Cerebellar cortex (tissue), 1 donor: ENCODE measurements around the gene WWOX.
A peak's percentile ranks its signal among the peaks of the same experiment; 100 is the strongest.

Experiments used
- DNase-seq: peaks from one replicate; pipeline ENCODE4 v3.0.0-alpha.2; 2015; ENCODE audit warnings: low spot score

The WWOX gene

GRCh38 chr16:78994135-78994745 lies 894.8 kb downstream of the WWOX start:
- DNase-seq: no peak

DNA sequence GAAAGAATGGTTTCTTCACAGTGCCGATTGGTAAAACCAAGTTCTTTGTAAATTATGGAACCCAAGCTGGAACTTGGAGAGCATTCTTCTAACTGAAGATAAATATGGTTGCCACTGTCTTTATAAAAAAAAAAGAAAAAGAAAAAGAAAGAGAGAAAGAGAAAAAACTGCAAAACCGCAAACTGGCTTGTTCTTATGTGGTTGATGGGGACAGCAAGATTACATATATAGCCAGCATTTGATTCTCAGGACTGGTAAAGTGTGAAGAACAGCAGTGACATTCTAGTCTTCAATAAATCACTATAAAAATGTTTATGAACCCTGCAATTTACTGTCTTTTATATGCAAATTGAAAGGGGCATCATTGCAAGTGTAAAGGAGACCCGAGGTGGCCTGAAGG lies 896.0 kb downstream of the WWOX start:
- DNase-seq: no peak

GRCh38 chr16:78996790-78997189 lies 897.3 kb downstream of the WWOX start:
- DNase-seq: peak; percentile 95

- DNase-seq: no peak
Observed at GRCh38 chr16:78998879-78999278, 899.4 kb downstream of the WWOX start.

- peak; percentile 57 for DNase-seq
Observed at GRCh38 chr16:79001156-79001967, 901.9 kb downstream of the WWOX start.

- DNase-seq: no peak
Observed at GRCh38 chr16:79003026-79003609, 903.7 kb downstream of the WWOX start.

- DNase-seq: no peak
Observed at GRCh38 chr16:79004309-79004708, 904.9 kb downstream of the WWOX start.

DNA sequence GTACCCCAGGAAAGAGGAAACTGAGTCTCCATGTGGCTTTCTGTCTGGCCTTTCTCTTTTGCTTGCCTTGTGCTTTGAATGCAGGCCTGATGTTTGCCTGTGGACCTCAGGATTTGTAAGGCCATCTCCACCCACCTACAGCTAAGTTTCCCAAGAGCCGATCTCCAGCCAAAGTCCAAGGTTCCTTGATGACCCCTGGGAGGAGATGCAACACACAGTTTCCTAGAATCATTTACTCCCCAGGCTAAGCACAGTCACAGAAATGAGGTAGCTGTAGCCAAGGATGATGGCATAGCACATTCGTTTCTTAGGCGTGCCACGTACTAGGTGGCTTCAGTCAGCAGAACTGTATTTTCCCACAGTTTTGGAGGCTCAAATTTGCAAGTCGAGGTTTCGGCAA lies 905.6 kb downstream of the WWOX start:
- DNase-seq: no peak

GRCh38 chr16:79006206-79006605 lies 906.8 kb downstream of the WWOX start:
- DNase-seq: no peak

DNA sequence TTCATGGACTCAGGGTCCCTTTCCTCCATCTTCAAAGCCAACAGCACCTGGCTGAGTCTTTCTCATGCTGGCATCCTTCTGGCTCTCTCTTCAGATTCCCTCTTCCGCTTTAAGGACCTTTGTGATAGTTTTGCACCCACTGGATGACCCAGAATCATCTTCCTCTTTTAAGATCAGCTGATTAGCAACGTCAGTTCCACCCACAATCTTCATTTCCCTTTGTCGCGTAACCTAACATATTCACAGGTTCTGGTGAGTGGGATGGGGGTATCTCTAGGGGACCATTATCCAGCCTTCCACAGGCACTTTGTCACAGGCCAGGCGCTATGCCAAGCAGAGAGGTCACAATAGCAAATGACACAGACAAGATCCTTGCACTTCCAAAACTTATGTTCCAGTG lies 907.3 kb downstream of the WWOX start:
- DNase-seq: no peak

GRCh38 chr16:79007614-79008013 lies 908.2 kb downstream of the WWOX start:
- DNase-seq: no peak

DNA sequence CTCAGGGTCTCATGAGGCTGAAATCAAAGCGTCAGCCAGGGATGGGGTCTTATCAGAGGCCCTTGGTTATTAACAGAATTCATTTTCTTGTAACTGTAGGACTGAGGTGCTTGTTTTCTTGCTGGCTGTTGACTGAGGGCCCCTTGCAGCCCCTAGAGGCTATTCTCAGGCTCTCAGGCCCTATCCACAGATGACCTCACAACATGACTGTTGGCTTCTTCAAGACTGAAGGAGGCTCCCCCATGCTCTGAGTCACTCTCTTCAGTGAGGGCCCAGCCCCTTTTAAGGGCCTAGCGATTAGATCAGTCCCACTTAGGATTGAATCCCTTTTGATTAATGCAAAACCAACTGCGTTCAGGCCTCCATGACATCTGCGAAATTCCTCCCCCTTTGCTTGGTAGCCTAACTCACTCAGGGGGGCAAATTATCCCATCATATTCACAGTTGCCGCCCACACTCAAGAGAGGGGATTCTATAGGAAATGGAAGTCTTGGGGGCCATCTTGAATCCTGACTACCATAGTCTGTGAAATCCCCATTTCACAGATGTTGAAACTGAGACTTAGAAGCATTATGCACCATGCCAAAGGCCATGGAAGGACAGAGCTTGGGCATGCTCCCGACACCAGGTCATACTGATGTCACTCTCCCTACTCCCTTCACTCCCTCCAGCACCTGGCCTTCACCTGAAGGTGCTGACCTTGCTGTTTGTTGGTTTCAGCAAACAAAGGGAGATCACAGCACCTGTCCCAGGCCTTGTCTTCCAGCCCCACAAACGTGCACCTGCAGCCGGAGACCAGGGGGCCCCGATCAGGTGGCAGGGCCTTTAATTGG lies 908.8 kb downstream of the WWOX start:
- no peak for DNase-seq

- no peak for DNase-seq
Observed at GRCh38 chr16:79008869-79009179, 909.4 kb downstream of the WWOX start.

- no peak for DNase-seq
Observed at GRCh38 chr16:79009896-79010295, 910.4 kb downstream of the WWOX start.

DNA sequence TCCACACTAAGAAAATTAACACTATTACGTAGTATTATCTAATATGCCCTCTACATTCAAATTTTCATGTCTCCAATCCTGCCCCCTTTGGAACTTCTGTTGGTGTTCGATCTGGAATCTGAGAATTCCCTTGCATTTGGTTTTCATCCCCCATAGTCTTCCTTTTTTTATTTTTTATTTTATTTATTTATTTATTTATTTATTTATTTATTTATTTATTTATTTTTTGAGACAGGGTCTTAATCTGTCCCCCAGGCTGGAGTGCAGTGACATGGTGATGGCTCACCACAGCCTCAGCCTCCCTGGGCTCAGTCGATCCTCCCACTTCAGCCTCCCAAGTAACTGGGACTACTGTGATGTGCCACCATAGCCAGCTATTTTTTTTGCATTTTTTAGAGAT lies 911.8 kb downstream of the WWOX start:
- no peak for DNase-seq

GRCh38 chr16:79012671-79013434 lies 913.4 kb downstream of the WWOX start:
- DNase-seq: no peak

DNA sequence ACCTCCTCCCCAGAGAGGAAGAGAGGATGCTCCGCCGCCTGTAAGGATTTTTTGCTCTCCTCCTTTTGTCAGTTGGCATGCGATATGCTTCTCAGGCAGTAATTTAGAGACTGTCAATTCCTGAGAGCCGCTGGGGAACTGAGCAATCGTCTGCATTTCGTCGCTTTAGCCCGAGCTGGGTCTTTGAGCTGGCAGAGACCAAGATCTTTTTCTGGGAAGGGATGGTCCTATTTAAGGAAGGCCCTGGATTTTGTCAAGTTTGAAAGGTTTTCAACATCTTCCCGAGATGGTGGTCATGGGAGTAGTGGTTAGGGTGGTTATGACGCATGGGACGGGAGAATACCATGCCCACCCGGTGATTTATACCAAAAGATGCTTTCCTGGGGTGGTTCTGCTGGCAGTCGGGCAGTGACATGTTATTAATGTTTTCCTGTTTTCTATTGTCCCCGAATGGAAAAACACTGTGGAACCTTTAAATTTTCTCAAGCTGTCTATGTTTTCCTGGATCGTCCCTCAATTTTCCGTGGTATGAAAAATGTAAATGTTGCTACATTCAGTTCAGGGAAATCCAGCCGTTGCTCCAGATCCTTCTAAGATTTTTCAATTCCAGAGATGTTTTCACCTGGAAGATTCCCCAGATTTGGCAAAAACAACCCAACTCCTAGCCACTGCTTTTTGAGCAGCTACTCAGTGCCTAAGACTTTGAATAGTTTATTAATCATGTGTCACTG lies 914.6 kb downstream of the WWOX start:
- DNase-seq: no peak

- DNase-seq: no peak
Observed at GRCh38 chr16:79018650-79019429, 919.4 kb downstream of the WWOX start.

- DNase-seq: no peak
Observed at GRCh38 chr16:79019431-79019830, 920.0 kb downstream of the WWOX start.

DNA sequence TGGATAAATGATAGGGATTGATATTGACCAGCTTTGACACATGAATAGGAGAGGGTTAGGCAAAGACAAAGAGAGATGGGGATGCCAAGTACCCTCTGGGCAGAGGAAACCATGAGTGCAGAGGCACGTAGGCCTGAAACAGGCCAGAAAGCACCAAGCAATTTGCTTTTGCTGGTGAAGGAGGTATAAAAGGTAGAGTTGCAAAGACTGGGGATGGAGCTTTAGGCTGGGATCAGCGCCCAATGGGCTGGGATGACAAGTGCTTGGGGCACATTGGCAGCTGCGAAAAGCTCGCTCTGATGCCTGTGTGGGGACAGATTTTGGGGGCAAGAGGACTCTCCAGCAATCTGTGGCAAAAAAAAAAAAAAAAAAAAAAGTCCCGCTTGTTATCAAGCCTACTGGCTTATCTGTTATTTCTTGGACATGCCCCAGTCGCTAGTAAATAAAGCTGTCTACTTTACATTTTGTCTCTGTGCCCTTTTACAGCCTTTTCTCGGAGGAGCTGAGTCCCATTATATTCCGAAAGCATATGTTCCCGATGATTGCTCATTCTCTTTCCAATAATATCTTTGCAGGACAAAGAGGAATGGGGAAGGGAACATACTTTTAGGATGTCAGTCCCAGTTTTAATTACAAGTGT lies 922.7 kb downstream of the WWOX start:
- no peak for DNase-seq
